HEK293 (cell line): Measurements from ENCODE around the gene IL17REL.

Experiments
- GLIS1 ChIP-seq: fragments of 450-650 bp; formaldehyde crosslinking; IDR thresholded peaks from 2 replicates; pipeline ENCODE4 v1.5.1; 2016; ENCODE audit warnings: missing biosample characterization, missing genetic modification characterization
- GLIS2 ChIP-seq: fragments of 450-650 bp; formaldehyde crosslinking; IDR thresholded peaks from 2 replicates; pipeline ENCODE4 v1.5.1; 2016; ENCODE audit warnings: missing biosample characterization, missing genetic modification characterization
- OSR2 ChIP-seq: fragments of 450-650 bp; formaldehyde crosslinking; IDR thresholded peaks from 2 replicates; pipeline ENCODE4 v1.5.1; 2016; ENCODE audit warnings: missing biosample characterization, missing genetic modification characterization
- ZBTB1 ChIP-seq: fragments of 450-650 bp; formaldehyde crosslinking; IDR thresholded peaks from 2 replicates; pipeline ENCODE4 v1.5.1; 2016; ENCODE audit warnings: missing biosample characterization, missing genetic modification characterization
- ZEB2 ChIP-seq: fragments of 450-650 bp; formaldehyde crosslinking; IDR thresholded peaks from 2 replicates; pipeline ENCODE4 v1.5.1; 2016; ENCODE audit warnings: missing biosample characterization, missing genetic modification characterization
- ZFHX2 ChIP-seq: fragments of 450-650 bp; formaldehyde crosslinking; conservative IDR thresholded peaks from 2 replicates; pipeline ENCODE4 v1.5.1; 2016; ENCODE audit warnings: missing biosample characterization, missing genetic modification characterization
- ZNF2 ChIP-seq: fragments of 450-650 bp; formaldehyde crosslinking; IDR thresholded peaks from 2 replicates; pipeline ENCODE4 v1.5.1; 2016; ENCODE audit warnings: missing biosample characterization, missing genetic modification characterization
- ZNF416 ChIP-seq: fragments of 450-650 bp; formaldehyde crosslinking; IDR thresholded peaks from 2 replicates; pipeline ENCODE4 v1.5.1; 2016; ENCODE audit warnings: missing biosample characterization, missing genetic modification characterization
- ZNF423 ChIP-seq: fragments of 450-650 bp; formaldehyde crosslinking; IDR thresholded peaks from 2 replicates; pipeline ENCODE4 v1.5.1; 2016; ENCODE audit warnings: missing biosample characterization, missing genetic modification characterization
- ZNF518A ChIP-seq: fragments of 450-650 bp; formaldehyde crosslinking; conservative IDR thresholded peaks from 2 replicates; pipeline ENCODE4 v1.5.1; 2016; ENCODE audit warnings: low read depth, missing biosample characterization, missing genetic modification characterization
- ZNF529 ChIP-seq: fragments of 450-650 bp; formaldehyde crosslinking; IDR thresholded peaks from 2 replicates; pipeline ENCODE4 v1.5.1; 2017; ENCODE audit warnings: missing genetic modification characterization, missing biosample characterization; ENCODE audit not compliant: insufficient replicate concordance
- ZNF645 ChIP-seq: fragments of 450-650 bp; formaldehyde crosslinking; IDR thresholded peaks from 2 replicates; pipeline ENCODE4; 2016; ENCODE audit warnings: missing biosample characterization, missing genetic modification characterization
- ZNF660 ChIP-seq: fragments of 450-650 bp; IDR thresholded peaks from 2 replicates; pipeline ENCODE4 v1.5.1; 2018; ENCODE audit warnings: missing biosample characterization, mild to moderate bottlenecking, missing genetic modification characterization
- ZSCAN16 ChIP-seq: fragments of 450-650 bp; formaldehyde crosslinking; IDR thresholded peaks from 2 replicates; pipeline ENCODE4 v1.5.1; 2016; ENCODE audit warnings: missing biosample characterization, missing genetic modification characterization
- ZSCAN30 ChIP-seq: fragments of 450-650 bp; IDR thresholded peaks from 2 replicates; pipeline ENCODE4 v1.5.1; 2018; ENCODE audit warnings: missing biosample characterization, mild to moderate bottlenecking, missing genetic modification characterization, moderate library complexity
- TF ChIP-seq, protein P1 (sequence below): fragments of 450-650 bp; formaldehyde crosslinking; IDR thresholded peaks from 2 replicates; pipeline ENCODE4 v1.5.1; 2016; ENCODE audit warnings: missing biosample characterization, missing genetic modification characterization, borderline replicate concordance
- TF ChIP-seq, protein P2 (sequence below): fragments of 450-650 bp; formaldehyde crosslinking; IDR thresholded peaks from 2 replicates; pipeline ENCODE4 v1.5.1; 2016; ENCODE audit warnings: missing biosample characterization, missing genetic modification characterization, borderline replicate concordance
- TF ChIP-seq, protein P3 (sequence below): fragments of 450-650 bp; formaldehyde crosslinking; conservative IDR thresholded peaks from 2 replicates; pipeline ENCODE4 v1.5.1; 2016; ENCODE audit warnings: low read depth, missing biosample characterization, missing genetic modification characterization

The IL17REL gene

GRCh38 chr22:49962751-49963646, 49.6 kb downstream of the IL17REL start (continued):
- TF ChIP-seq ZSCAN30 (tag by site-specific recombination) (no peak), GLIS2 (tag by site-specific recombination) (peak; percentile 91), ZFHX2 (tag by site-specific recombination) (peak; percentile 98), ZNF529 (no peak), ZEB2 (tag by site-specific recombination) (no peak; the same call in 1 of the 2 replicates), ZNF416 (tag by site-specific recombination) (no peak), ZSCAN16 (tag by site-specific recombination) (0 out of 2 replicates have a peak, but pooled peaks have one; percentile 5), ZNF645 (tag by site-specific recombination) (no peak), ZNF660 (tag by site-specific recombination) (no peak), ZNF2 (tag by site-specific recombination) (peak; percentile 67; the same call in 1 of the 2 replicates), ZNF423 (tag by site-specific recombination) (no peak), ZBTB1 (tag by site-specific recombination) (no peak), ZNF518A (tag by site-specific recombination) (no peak), GLIS1 (tag by site-specific recombination) (peak; percentile 89), OSR2 (tag by site-specific recombination) (no peak)
- TF ChIP-seq, protein P1, sequence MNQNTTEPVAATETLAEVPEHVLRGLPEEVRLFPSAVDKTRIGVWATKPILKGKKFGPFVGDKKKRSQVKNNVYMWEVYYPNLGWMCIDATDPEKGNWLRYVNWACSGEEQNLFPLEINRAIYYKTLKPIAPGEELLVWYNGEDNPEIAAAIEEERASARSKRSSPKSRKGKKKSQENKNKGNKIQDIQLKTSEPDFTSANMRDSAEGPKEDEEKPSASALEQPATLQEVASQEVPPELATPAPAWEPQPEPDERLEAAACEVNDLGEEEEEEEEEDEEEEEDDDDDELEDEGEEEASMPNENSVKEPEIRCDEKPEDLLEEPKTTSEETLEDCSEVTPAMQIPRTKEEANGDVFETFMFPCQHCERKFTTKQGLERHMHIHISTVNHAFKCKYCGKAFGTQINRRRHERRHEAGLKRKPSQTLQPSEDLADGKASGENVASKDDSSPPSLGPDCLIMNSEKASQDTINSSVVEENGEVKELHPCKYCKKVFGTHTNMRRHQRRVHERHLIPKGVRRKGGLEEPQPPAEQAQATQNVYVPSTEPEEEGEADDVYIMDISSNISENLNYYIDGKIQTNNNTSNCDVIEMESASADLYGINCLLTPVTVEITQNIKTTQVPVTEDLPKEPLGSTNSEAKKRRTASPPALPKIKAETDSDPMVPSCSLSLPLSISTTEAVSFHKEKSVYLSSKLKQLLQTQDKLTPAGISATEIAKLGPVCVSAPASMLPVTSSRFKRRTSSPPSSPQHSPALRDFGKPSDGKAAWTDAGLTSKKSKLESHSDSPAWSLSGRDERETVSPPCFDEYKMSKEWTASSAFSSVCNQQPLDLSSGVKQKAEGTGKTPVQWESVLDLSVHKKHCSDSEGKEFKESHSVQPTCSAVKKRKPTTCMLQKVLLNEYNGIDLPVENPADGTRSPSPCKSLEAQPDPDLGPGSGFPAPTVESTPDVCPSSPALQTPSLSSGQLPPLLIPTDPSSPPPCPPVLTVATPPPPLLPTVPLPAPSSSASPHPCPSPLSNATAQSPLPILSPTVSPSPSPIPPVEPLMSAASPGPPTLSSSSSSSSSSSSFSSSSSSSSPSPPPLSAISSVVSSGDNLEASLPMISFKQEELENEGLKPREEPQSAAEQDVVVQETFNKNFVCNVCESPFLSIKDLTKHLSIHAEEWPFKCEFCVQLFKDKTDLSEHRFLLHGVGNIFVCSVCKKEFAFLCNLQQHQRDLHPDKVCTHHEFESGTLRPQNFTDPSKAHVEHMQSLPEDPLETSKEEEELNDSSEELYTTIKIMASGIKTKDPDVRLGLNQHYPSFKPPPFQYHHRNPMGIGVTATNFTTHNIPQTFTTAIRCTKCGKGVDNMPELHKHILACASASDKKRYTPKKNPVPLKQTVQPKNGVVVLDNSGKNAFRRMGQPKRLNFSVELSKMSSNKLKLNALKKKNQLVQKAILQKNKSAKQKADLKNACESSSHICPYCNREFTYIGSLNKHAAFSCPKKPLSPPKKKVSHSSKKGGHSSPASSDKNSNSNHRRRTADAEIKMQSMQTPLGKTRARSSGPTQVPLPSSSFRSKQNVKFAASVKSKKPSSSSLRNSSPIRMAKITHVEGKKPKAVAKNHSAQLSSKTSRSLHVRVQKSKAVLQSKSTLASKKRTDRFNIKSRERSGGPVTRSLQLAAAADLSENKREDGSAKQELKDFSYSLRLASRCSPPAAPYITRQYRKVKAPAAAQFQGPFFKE (tag by site-specific recombination), result peak; percentile 23; the same call in 1 of the 2 replicates
- TF ChIP-seq, protein P2, sequence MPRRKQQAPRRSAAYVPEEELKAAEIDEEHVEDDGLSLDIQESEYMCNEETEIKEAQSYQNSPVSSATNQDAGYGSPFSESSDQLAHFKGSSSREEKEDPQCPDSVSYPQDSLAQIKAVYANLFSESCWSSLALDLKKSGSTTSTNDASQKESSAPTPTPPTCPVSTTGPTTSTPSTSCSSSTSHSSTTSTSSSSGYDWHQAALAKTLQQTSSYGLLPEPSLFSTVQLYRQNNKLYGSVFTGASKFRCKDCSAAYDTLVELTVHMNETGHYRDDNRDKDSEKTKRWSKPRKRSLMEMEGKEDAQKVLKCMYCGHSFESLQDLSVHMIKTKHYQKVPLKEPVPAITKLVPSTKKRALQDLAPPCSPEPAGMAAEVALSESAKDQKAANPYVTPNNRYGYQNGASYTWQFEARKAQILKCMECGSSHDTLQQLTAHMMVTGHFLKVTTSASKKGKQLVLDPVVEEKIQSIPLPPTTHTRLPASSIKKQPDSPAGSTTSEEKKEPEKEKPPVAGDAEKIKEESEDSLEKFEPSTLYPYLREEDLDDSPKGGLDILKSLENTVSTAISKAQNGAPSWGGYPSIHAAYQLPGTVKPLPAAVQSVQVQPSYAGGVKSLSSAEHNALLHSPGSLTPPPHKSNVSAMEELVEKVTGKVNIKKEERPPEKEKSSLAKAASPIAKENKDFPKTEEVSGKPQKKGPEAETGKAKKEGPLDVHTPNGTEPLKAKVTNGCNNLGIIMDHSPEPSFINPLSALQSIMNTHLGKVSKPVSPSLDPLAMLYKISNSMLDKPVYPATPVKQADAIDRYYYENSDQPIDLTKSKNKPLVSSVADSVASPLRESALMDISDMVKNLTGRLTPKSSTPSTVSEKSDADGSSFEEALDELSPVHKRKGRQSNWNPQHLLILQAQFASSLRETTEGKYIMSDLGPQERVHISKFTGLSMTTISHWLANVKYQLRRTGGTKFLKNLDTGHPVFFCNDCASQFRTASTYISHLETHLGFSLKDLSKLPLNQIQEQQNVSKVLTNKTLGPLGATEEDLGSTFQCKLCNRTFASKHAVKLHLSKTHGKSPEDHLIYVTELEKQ (tag by site-specific recombination), result 0 out of 2 replicates have a peak, but pooled peaks have one; percentile 2
- TF ChIP-seq, protein P3, sequence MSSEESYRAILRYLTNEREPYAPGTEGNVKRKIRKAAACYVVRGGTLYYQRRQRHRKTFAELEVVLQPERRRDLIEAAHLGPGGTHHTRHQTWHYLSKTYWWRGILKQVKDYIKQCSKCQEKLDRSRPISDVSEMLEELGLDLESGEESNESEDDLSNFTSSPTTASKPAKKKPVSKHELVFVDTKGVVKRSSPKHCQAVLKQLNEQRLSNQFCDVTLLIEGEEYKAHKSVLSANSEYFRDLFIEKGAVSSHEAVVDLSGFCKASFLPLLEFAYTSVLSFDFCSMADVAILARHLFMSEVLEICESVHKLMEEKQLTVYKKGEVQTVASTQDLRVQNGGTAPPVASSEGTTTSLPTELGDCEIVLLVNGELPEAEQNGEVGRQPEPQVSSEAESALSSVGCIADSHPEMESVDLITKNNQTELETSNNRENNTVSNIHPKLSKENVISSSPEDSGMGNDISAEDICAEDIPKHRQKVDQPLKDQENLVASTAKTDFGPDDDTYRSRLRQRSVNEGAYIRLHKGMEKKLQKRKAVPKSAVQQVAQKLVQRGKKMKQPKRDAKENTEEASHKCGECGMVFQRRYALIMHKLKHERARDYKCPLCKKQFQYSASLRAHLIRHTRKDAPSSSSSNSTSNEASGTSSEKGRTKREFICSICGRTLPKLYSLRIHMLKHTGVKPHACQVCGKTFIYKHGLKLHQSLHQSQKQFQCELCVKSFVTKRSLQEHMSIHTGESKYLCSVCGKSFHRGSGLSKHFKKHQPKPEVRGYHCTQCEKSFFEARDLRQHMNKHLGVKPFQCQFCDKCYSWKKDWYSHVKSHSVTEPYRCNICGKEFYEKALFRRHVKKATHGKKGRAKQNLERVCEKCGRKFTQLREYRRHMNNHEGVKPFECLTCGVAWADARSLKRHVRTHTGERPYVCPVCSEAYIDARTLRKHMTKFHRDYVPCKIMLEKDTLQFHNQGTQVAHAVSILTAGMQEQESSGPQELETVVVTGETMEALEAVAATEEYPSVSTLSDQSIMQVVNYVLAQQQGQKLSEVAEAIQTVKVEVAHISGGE (tag by site-specific recombination), result no peak
